CD14-positive monocyte (primary cell): Measurements from ENCODE around the gene MYO7A. TPM values are rescaled to one million over a fixed set of nuclear protein-coding genes. Genes with fewer than 3 reads are reported as not detected.

ENCODE experiments used
- DNase-seq, 3 donors: peaks; one replicate each; pipeline ENCODE4 v3.0.0-alpha.2; 2011 to 2022
- H2AFZ ChIP-seq: 2 replicates; pipeline ENCODE4 v1.6.0; 2012; ENCODE audit warnings: mild to moderate bottlenecking, low read depth, low read length, inconsistent platforms; ENCODE audit not compliant: insufficient read depth, poor library complexity, severe bottlenecking
- H3K27ac ChIP-seq, 2 donors: 1 replicate in 1 of 2; 2 replicates in 1 of 2; pipeline ENCODE4 v1.5.1; 2012 to 2013; ENCODE audit warnings: low read length in 2 of 2, control low read depth in 1 of 2, inconsistent platforms in 1 of 2, low read depth in 1 of 2, mild to moderate bottlenecking in 1 of 2
- H3K27me3 ChIP-seq, 2 donors: one replicate each; pipeline versions ENCODE4 v1.6.0 to v1.6.1; 2011 to 2013; ENCODE audit warnings: low read length in 2 of 2; ENCODE audit not compliant: control insufficient read depth in 2 of 2, insufficient read depth in 2 of 2
- H3K36me3 ChIP-seq, 2 donors: replicated peaks in 1 of 2; 1 replicate in 1 of 2; 2 replicates in 1 of 2; pipeline versions ENCODE4 v1.5.1 to v1.6.1; 2012 to 2013; ENCODE audit warnings: low read length in 2 of 2, control low read depth in 1 of 2, inconsistent platforms in 1 of 2, mild to moderate bottlenecking in 1 of 2; ENCODE audit not compliant: insufficient read depth in 2 of 2, control insufficient read depth in 1 of 2
- H3K4me1 ChIP-seq, 2 donors: 1 replicate in 1 of 2; 2 replicates in 1 of 2; pipeline versions ENCODE4 v1.5.1 to v1.6.1; 2012 to 2013; ENCODE audit warnings: low read length in 2 of 2, control low read depth in 1 of 2, inconsistent platforms in 1 of 2, mild to moderate bottlenecking in 1 of 2, moderate library complexity in 1 of 2; ENCODE audit not compliant: insufficient read depth in 2 of 2, control insufficient read depth in 1 of 2
- H3K4me2 ChIP-seq: replicated peaks from 2 replicates; pipeline ENCODE3; 2012; ENCODE audit warnings: low read length, moderate library complexity, mild to moderate bottlenecking; ENCODE audit not compliant: poor library complexity, severe bottlenecking; ENCODE audit errors: extremely low read depth
- H3K4me3 ChIP-seq, 3 experiments: fragments of 200-600 bp in 1 of 3; sonication (generic) in 1 of 3; replicated peaks in 1 of 3; 1 replicate in 2 of 3; 2 replicates in 1 of 3; pipeline ENCODE4 v1.5.1; 2011 to 2013; ENCODE audit warnings: low read length in 3 of 3, mild to moderate bottlenecking in 3 of 3, control low read depth in 2 of 3, low read depth in 2 of 3, inconsistent platforms in 1 of 3, moderate library complexity in 1 of 3
- H3K79me2 ChIP-seq: 2 replicates; pipeline ENCODE4 v1.6.0; 2012; ENCODE audit warnings: mild to moderate bottlenecking, control low read depth, inconsistent platforms, low read length, moderate library complexity; ENCODE audit not compliant: insufficient read depth
- H3K9ac ChIP-seq: 2 replicates; pipeline ENCODE4 v1.6.0; 2017; ENCODE audit warnings: low read length, mild to moderate bottlenecking; ENCODE audit not compliant: insufficient read depth, poor library complexity, severe bottlenecking
- H3K9me3 ChIP-seq, 2 donors: replicated peaks in 1 of 2; 1 replicate in 1 of 2; 2 replicates in 1 of 2; pipeline versions ENCODE4 v1.5.1 to v1.6.1; 2012 to 2013; ENCODE audit warnings: low read length in 2 of 2, control low read depth in 1 of 2; ENCODE audit not compliant: control insufficient read depth in 1 of 2, insufficient read depth in 1 of 2
- H4K20me1 ChIP-seq: 2 replicates; pipeline ENCODE4 v1.6.0; 2012; ENCODE audit warnings: mild to moderate bottlenecking, low read length, control low read depth, moderate library complexity; ENCODE audit not compliant: insufficient read depth
- H3K27ac Mint-ChIP-seq, 7 donors: one replicate each; pipeline ENCODE4 v1.8.0; 2020; ENCODE audit warnings: mild to moderate bottlenecking in 7 of 7, mixed read lengths in 7 of 7, moderate library complexity in 6 of 7, inconsistent platforms in 2 of 7
- H3K27me3 Mint-ChIP-seq, 3 donors: one replicate each; pipeline ENCODE4 v1.8.0; 2021 to 2022; ENCODE audit warnings: low read depth in 3 of 3, mild to moderate bottlenecking in 3 of 3, mixed read lengths in 3 of 3, moderate library complexity in 3 of 3, inconsistent platforms in 1 of 3
- H3K36me3 Mint-ChIP-seq, 2 donors: one replicate each; pipeline ENCODE4 v1.8.0; 2020; ENCODE audit warnings: mixed read lengths in 2 of 2, inconsistent platforms in 1 of 2, mild to moderate bottlenecking in 1 of 2
- H3K4me1 Mint-ChIP-seq: one replicate; pipeline ENCODE4 v1.8.0; 2020; ENCODE audit warnings: mild to moderate bottlenecking, mixed read lengths
- H3K4me3 Mint-ChIP-seq, 2 donors: one replicate each; pipeline ENCODE4 v1.8.0; 2020; ENCODE audit warnings: mild to moderate bottlenecking in 2 of 2, mixed read lengths in 2 of 2, moderate library complexity in 1 of 2
- H3K9me3 Mint-ChIP-seq, 7 donors: one replicate each; pipeline ENCODE4 v1.8.0; 2020 to 2022; ENCODE audit warnings: mixed read lengths in 7 of 7, mild to moderate bottlenecking in 6 of 7, moderate library complexity in 6 of 7, inconsistent platforms in 2 of 7
- WGBS: methylation state at CpG from one replicate; pipeline ENCODE4 v1.1.5; 2013; ENCODE audit warnings: missing lambda C conversion rate; ENCODE audit not compliant: insufficient coverage; 5-methylcytosine and 5-hydroxymethylcytosine counted together
- intact Hi-C, 2 donors: fragments of 100-400 bp; cut with micrococcal nuclease; formaldehyde crosslinking; loops; one replicate each; pipeline versions ENCODE4 v1.15.0 to v1.15.1; 2023
- polyA plus RNA-seq, 3 donors: library from polyadenylated mRNA; depleted of rRNA in 1 of 3; unstranded in 2 of 3; stranded (reverse) in 1 of 3; fragments of 300-500 nt in 2 of 3; fragments of >200 nt in 1 of 3; fragmentation: Illumina TruSeq in 2 of 3; gene quantifications; 1 replicate in 2 of 3; 2 replicates in 1 of 3; pipeline ENCODE4 v1.2.3, GENCODE V29; 2012 to 2021
- TF ChIP-seq, protein P1 (sequence below): fragments of 200-600 bp; IDR thresholded peaks from one replicate; pipeline ENCODE4 v1.8.0; 2022; ENCODE audit warnings: antibody characterized with exemption, mild to moderate bottlenecking

Gene MYO7A
- polyA plus RNA-seq, 3 donors: 3.5 to 7.8 (median 3.6) TPM

DNA sequence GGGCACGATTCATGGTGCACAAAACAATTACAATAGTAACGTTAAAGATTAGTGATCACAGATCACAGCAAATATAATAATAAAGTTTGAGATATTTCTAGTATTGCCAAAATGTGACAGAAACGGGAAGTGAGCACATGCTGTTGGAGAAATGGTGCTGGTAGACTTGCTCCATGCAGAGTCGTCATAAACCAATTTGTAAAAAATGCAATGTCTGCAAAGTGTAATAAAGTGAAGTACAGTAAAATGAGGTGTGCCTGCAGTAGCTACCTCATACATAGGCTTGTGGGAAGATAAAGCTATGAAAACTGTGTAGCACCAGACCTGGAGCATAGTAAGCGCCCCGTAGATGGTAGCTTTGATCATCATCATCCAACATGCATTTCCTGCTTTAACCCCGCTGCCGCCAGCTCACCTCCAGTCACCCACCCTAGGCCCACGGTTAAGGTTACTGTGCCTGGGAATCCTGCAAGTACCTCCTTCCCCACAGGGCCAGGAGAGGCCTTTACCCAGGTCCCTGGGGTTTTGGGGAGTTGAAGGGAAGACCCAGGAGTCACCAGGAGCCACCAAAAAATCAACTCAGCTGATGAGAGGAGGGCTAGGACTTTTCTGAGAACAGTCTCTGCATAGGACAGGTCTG is 59.2 kb downstream of the MYO7A start:
- H3K4me3 ChIP-seq: no peak overlapping the region

GRCh38 chr11:77187776-77188632 is 60.0 kb downstream of the MYO7A start:
- intact Hi-C loops: loop anchor here (1.0 to 5.0 kb wide), 3 partner anchors 59 to 141 kb away; partner anchors contain the start of gene MYO7A (in 1 of the 2)

More for the DNA sequence above, 59.2 kb downstream of the MYO7A start:
- TF ChIP-seq, protein P1, sequence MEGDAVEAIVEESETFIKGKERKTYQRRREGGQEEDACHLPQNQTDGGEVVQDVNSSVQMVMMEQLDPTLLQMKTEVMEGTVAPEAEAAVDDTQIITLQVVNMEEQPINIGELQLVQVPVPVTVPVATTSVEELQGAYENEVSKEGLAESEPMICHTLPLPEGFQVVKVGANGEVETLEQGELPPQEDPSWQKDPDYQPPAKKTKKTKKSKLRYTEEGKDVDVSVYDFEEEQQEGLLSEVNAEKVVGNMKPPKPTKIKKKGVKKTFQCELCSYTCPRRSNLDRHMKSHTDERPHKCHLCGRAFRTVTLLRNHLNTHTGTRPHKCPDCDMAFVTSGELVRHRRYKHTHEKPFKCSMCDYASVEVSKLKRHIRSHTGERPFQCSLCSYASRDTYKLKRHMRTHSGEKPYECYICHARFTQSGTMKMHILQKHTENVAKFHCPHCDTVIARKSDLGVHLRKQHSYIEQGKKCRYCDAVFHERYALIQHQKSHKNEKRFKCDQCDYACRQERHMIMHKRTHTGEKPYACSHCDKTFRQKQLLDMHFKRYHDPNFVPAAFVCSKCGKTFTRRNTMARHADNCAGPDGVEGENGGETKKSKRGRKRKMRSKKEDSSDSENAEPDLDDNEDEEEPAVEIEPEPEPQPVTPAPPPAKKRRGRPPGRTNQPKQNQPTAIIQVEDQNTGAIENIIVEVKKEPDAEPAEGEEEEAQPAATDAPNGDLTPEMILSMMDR: no peak
- Histone ChIP-seq H3K4me2 (no peak overlapping the region), H3K9ac (no peak overlapping the region), H2AFZ (no peak overlapping the region), H3K9me3 (no peaks in the 10 kb centered on the region), H3K36me3 (peaks cover 4 to 12% of the 10 kb centered on the region in 2 donors), H3K79me2 (no peaks in the 10 kb centered on the region), H3K27me3 (no peaks in the 10 kb centered on the region), H3K27ac (no peak overlapping the region), H4K20me1 (no peaks in the 10 kb centered on the region), H3K4me1 (no peaks in the 10 kb centered on the region)
- peaks cover 7% of the 10 kb centered on the region for H3K4me1 Mint-ChIP-seq
- intact Hi-C loops: loop anchor here in 1 of 2 donors (2.0 to 5.0 kb wide), 2 partner anchors 58 to 140 kb away; partner anchors contain the start of gene MYO7A
- H3K9me3 Mint-ChIP-seq: no peaks in the 10 kb centered on the region
- no peak overlapping the region for H3K27ac Mint-ChIP-seq
- no peak for DNase-seq
- H3K4me3 Mint-ChIP-seq: no peak overlapping the region
- peaks cover 0 to 6% (median 0%) of the 10 kb centered on the region in 3 donors for H3K27me3 Mint-ChIP-seq
- WGBS: 71% methylated on average over 6 of the region's 9 CpGs
- peaks cover 16 to 22% of the 10 kb centered on the region in 2 donors for H3K36me3 Mint-ChIP-seq

More at GRCh38 chr11:77187776-77188632, 60.0 kb downstream of the MYO7A start:
- Mint-ChIP-seq H3K36me3 (peaks cover 8 to 16% of the 10 kb centered on the region in 2 donors), H3K9me3 (no peaks in the 10 kb centered on the region), H3K4me3 (no peak overlapping the region), H3K4me1 (peaks cover 7% of the 10 kb centered on the region), H3K27me3 (peaks cover 0 to 6% (median 0%) of the 10 kb centered on the region in 3 donors), H3K27ac (peak overlapping the region in 1 of 7 donors; percentile 1)
- no peak overlapping the region for H2AFZ ChIP-seq
- TF ChIP-seq, protein P1: peak; percentile 93
- H3K4me3 ChIP-seq: no peak overlapping the region
- H3K27me3 ChIP-seq: no peaks in the 10 kb centered on the region
- no peak overlapping the region for H3K9ac ChIP-seq
- 24% methylated on average over 3 of the region's 7 CpGs for WGBS
- DNase-seq: peak; percentile 63 to 75 (median 71)
- peaks cover 7 to 8% of the 10 kb centered on the region in 2 donors for H3K36me3 ChIP-seq
- no peaks in the 10 kb centered on the region for H3K4me1 ChIP-seq
- H4K20me1 ChIP-seq: no peaks in the 10 kb centered on the region
- no peaks in the 10 kb centered on the region for H3K9me3 ChIP-seq
- no peak overlapping the region for H3K27ac ChIP-seq
- H3K79me2 ChIP-seq: no peaks in the 10 kb centered on the region
- H3K4me2 ChIP-seq: no peak overlapping the region
